GM21515 (cell line): ENCODE results near the gene PCOLCE2.
"Not testable (repeated sequence)": the region's sequence is repeated elsewhere in the genome, so short reads cannot be mapped to it uniquely, and the experiment has no call there.

Source experiments
- ATAC-seq: cut with Tn5 transposase; IDR thresholded peaks from one replicate; pipeline ENCODE4 v1.9.1; 2021; ENCODE audit not compliant: unreplicated experiment

The PCOLCE2 gene

GRCh38 chr3:142902356-142902755, 13.5 kb upstream of the PCOLCE2 start:
- no peak for ATAC-seq

DNA sequence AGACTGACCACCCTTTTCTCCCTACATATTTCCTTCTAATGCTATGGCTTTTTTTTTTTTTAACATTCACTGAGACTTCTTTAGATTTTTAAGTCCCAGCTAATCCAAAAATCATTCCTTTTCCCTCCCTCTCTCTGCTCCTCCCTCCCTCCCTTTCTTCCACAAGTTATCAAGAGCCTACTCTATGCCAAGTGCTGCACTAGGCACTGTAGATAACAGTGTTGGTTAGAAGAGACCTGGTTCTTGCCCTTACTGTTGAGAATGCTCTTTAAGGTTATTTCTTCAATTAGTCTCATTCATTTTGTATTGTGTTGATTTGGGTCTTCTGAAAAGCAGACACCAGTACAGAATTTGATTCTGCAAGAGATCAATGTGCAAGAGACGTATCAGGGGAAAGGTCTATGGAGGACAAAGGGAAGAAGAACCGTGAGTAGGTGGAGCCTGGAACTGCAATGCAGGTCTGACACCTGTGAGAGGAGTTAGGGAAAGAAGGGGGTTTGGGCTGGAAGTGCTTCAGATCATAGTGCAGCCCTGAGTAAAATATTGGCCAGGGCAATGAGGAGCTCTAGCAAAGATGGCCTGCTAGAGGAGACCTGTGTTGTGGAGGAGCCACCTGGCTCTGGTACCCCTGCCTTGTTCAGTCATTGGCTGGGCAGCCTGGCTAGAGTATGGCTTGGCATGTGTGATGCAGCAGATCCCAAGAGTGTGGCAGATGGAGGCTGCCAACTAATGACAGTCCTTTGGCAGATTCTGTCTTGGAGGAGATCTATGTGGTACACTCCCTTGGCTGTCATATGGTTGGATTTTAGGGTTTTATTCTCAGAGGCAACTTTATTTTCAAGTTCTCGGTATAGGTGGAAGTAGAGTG, 9.7 kb upstream of the PCOLCE2 start:
- no peak for ATAC-seq

GRCh38 chr3:142897807-142898206, 8.9 kb upstream of the PCOLCE2 start:
- no peak for ATAC-seq

- ATAC-seq = no peak
Observed at GRCh38 chr3:142896996-142897395, 8.1 kb upstream of the PCOLCE2 start.

- no peak for ATAC-seq
Observed at GRCh38 chr3:142896201-142896755, 7.4 kb upstream of the PCOLCE2 start.

DNA sequence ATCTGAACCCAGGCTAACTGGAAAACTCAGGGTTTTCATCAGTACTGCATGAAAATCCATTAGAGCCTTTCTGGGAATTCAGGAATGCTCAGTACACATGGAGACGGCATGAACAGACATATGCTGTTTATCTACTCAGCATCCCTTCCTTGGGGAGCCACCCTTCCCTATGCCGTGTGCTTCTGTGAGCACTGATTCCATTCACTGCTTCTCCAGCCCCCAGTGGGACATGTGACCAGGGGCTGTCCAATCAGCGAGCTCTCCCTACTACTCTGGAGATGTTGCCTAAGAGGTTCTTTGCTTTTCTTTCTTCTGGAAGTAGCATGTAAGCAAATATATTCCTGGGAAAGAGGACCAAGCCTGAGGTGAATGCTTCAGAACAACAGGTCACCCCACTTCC, 5.6 kb upstream of the PCOLCE2 start:
- no peak for ATAC-seq

DNA sequence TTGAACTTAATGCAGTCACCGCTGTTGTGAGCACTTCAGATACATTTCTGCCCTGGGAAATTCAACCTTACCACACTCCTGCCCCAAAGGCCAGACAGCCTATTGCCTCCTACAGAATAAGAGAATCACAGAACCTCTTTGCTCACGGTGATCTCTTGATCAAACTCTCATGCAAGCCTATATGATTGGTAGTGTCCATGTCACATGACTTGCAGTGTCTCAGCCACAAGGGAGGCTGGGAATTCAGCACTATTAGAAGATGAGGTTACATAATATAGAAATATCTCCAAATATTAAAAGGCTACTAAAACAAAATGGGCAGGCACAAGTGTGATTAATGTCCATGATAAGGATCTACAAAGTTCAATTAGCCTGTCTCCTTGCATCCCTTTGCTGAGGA, 3.8 kb upstream of the PCOLCE2 start:
- no peak for ATAC-seq

DNA sequence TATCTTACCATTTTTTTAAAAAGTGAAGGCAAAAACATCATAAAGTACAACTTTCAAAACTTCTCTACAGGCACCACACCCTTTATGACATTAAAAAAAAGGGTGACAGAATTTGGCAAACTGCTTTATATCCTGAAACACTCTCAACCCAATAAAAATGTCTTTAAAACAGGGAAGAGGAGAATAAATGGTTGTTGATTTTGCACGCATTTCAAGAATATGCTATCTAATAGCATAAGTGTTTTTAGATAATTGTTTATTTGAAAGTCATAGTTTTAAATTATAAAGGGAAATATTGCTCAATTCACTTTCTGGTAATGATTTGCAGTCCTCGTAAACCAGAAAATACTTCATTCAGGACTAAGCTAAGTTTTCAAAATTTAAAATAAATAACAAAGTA, 1.7 kb upstream of the PCOLCE2 start:
- ATAC-seq = no peak

DNA sequence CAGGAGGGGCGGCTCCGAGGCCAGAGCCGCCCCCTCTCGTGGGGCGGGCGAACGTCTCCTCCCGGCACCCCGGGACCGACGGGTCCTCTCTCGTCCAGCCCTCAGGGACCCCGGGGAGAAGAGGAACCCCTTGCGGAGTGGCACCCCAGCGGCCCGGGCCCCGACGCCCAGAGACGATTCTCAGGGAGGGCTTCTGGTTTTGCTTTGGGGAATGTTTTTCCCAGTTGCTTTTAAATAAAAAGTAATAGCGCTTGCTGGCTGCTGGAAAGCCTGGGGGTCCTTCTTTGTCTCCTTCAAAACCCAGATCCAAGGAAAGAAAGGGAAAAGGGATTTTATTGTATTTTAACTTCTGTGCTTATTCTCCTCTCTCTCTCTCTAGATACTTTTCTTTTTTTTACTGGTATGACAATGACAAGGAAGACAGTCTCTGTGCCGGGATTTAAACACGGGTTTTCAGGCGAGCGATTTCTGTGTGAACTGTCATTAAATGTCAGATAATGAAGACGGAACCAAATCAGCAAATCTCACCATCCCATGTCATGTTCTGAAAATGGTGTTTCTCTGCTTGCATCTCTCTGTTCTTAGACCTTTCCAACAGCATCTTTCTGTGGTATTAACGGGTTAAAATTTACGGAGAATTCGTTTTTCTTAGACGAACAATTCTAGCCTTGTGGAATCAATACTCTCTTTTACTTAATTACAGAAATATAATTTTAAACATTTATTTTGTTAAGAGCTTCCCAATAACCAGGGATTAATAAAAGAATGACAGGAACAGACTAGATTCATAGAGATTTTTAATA, 530 bp upstream of the PCOLCE2 start:
- no peak for ATAC-seq

DNA sequence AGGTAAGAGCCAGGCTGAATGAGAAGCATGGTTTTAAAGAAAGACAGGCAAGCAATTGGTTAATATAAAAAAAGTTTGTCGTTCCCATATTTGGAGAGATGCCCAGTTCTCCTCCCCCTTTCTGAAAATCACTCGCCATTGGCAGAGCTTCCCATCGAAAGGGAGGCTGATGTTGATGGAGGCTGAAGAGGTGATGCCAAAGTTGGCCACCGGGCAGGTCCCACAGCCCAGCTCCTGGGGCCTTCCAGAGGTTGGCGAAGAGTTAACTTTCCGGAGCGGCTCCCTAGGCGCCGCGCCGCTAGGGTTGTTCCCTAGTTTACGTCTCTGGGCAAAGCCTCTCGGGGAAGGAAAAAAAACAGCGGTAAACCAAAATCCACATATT, 793 bp downstream of the PCOLCE2 start:
- no peak for ATAC-seq

GRCh38 chr3:142886940-142887339, 1.9 kb downstream of the PCOLCE2 start:
- no peak for ATAC-seq

DNA sequence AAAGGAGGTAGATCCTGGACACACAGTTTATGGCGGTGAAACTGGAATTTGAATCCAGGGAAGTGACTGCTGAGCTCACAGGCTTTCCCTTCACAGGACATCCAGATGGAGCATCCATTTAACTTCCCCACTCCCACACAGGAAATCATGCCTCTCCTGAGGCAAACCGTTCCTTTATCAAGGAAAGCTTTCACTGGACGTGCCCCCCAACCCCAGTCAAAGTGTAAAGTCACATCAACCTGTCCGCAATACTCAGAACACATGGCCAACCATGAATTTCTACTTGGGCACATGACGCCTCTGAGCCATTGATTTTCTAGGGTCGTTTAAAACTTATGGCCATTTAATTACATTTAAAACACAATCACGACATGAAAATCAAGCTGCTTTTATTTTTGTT, 2.9 kb downstream of the PCOLCE2 start:
- no peak for ATAC-seq

DNA sequence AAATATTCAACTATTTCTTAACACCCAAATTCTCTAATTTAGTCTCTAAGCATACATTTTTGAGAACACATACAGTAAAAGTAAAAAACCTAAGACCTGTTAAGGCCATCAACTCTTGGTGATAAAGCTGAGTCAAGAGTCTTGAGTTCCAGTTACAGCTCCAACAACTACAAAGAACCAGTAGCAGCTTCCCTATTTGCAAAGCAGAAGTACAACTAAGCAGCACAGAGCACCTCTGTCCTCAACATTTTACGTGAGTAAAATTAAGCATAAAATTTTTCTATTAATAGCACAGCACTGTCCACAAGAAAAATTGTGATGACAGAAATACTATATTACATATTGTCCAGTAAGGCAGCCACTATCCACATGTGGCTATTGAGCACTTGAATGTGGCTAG, 4.4 kb downstream of the PCOLCE2 start:
- no peak for ATAC-seq

- ATAC-seq = not testable (repeated sequence)
Observed at GRCh38 chr3:142883534-142883933, 5.3 kb downstream of the PCOLCE2 start.

GRCh38 chr3:142881445-142882224, 7.2 kb downstream of the PCOLCE2 start:
- no peak for ATAC-seq

- no peak for ATAC-seq
Observed at GRCh38 chr3:142878649-142879300, 10.1 kb downstream of the PCOLCE2 start.

DNA sequence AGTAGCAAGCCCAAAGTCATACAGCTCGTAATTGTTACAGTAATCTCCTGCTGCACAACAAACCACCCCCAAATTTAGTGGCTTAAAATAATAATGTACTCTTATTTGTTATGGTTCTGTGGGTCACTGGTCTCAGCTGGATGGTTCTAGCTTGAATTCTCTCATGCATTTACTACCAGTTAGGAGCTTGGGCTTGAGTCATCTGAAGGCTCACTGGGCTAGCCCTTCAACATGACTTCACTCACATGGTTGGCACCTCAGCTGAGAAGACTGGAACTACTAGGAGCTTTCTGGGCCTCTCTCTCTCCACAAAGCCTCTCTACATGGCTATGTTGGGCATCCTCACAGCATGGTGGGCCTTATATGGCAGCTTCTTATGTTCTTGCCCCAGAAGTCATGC, 12.5 kb downstream of the PCOLCE2 start:
- no peak for ATAC-seq

- ATAC-seq = no peak
Observed at GRCh38 chr3:142875583-142876207, 13.2 kb downstream of the PCOLCE2 start.

GRCh38 chr3:142875099-142875498, 13.8 kb downstream of the PCOLCE2 start:
- ATAC-seq = no peak

- ATAC-seq = not testable (repeated sequence)
Observed at GRCh38 chr3:142868382-142868781, 20.5 kb downstream of the PCOLCE2 start.
